22Rv1 (cell line): ENCODE measurements around the gene L3MBTL4.

ENCODE experiments used
- ZFX ChIP-seq: fragments of 450-650 bp; IDR thresholded peaks from 2 replicates; pipeline ENCODE4 v1.6.1; 2017; ENCODE audit warnings: antibody characterized with exemption, borderline replicate concordance
- TF ChIP-seq, protein P1 (sequence below): fragments of 450-650 bp; IDR thresholded peaks from 2 replicates; pipeline ENCODE4 v1.5.1; 2017; ENCODE audit warnings: mild to moderate bottlenecking

DNA sequence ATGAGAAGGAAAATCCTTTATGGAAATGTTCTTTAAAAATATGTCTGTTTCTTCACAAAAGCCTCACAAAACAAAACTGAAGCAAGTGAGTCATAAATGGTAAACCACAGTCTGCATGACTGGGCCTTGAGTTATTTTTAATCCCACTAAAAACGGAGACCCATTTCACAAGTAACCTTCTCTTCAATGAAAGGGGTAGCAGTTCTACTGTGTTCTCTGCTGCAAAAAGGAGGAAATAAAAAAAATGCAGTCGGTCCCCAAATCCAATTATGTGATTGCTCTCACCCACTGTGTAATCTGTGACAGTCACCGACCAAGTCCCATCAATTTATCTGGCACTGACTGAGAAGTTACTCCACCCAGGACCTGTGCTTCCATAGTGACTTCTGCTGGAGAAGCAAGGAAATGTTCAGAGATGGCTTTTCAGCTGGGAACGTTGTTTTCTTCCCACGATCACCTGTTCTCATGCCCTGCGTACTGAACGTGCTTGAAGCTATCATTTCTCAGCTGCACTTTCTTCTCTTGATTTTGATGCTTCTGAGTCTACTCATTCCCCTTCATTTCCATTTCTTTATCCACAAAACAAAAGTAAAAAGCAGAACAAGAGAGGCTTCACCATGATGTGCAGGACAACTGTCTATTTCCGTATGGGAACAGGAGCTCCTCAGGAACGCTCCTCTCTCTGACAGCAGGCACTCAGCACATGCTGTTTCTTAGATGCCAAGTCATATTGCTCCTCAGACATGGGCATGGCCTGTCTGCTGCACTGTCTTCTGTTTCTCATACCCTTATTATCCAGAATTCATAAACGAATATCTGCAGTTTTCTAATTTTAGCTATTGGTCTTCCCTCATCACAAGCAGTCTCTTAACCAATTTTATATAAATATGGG is 439.4 kb downstream of the L3MBTL4 start:
- TF ChIP-seq, protein P1, sequence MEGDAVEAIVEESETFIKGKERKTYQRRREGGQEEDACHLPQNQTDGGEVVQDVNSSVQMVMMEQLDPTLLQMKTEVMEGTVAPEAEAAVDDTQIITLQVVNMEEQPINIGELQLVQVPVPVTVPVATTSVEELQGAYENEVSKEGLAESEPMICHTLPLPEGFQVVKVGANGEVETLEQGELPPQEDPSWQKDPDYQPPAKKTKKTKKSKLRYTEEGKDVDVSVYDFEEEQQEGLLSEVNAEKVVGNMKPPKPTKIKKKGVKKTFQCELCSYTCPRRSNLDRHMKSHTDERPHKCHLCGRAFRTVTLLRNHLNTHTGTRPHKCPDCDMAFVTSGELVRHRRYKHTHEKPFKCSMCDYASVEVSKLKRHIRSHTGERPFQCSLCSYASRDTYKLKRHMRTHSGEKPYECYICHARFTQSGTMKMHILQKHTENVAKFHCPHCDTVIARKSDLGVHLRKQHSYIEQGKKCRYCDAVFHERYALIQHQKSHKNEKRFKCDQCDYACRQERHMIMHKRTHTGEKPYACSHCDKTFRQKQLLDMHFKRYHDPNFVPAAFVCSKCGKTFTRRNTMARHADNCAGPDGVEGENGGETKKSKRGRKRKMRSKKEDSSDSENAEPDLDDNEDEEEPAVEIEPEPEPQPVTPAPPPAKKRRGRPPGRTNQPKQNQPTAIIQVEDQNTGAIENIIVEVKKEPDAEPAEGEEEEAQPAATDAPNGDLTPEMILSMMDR = no peak
- TF ChIP-seq ZFX = no peak
